Neural cell (in vitro differentiated cells): ENCODE results near the gene FRMD4B. TPM values are rescaled to one million over a fixed set of nuclear protein-coding genes. Genes with fewer than 3 reads are reported as not detected.
"Not testable (repeated sequence)": the region's sequence is repeated elsewhere in the genome, so short reads cannot be mapped to it uniquely, and the experiment has no call there.

Experiments used
- H2AFZ ChIP-seq: fragments of 200-600, 300-800 bp; sonication (generic), shearing (Covaris generic); 2 replicates; pipeline ENCODE4 v1.6.0; 2014; ENCODE audit warnings: low read depth, mild to moderate bottlenecking, antibody characterized with exemption, low read length, moderate library complexity
- H3F3A ChIP-seq: fragments of 200-600 bp; shearing (Covaris generic); 2 replicates; pipeline ENCODE4 v1.6.1; 2016; ENCODE audit warnings: mild to moderate bottlenecking, moderate library complexity, mixed read lengths, antibody characterized with exemption, low read length; ENCODE audit not compliant: insufficient read depth, poor library complexity, severe bottlenecking
- H3K27ac ChIP-seq: fragments of 200-600, 300-800 bp; sonication (generic), shearing (Covaris generic); 2 replicates; pipeline ENCODE4 v1.5.1; 2014; ENCODE audit warnings: mild to moderate bottlenecking, low read length, moderate library complexity
- H3K27me3 ChIP-seq: fragments of 300-800, 200-600 bp; sonication (generic), shearing (Covaris generic); 2 replicates; pipeline ENCODE4 v1.6.0; 2014; ENCODE audit warnings: mild to moderate bottlenecking, low read depth, low read length, moderate library complexity; ENCODE audit not compliant: insufficient read depth
- H3K36me3 ChIP-seq: fragments of 300-800, 200-600 bp; sonication (generic), shearing (Covaris generic); 2 replicates; pipeline ENCODE4 v1.5.1; 2014; ENCODE audit warnings: mild to moderate bottlenecking, antibody characterized with exemption, low read length, moderate library complexity; ENCODE audit not compliant: insufficient read depth
- H3K4me2 ChIP-seq: fragments of 300-800, 200-600 bp; sonication (generic), shearing (Covaris generic); 2 replicates; pipeline ENCODE4 v1.6.0; 2014; ENCODE audit warnings: mild to moderate bottlenecking, low read length
- H3K4me3 ChIP-seq: fragments of 300-800, 200-600 bp; sonication (generic), shearing (Covaris generic); 2 replicates; pipeline ENCODE4 v1.5.1; 2014; ENCODE audit warnings: mild to moderate bottlenecking, low read length, moderate library complexity
- H3K79me2 ChIP-seq: fragments of 200-600 bp; shearing (Covaris generic); replicated peaks from 2 replicates; pipeline ENCODE4 v1.6.0; 2014; ENCODE audit warnings: mild to moderate bottlenecking, low read length, moderate library complexity; ENCODE audit not compliant: insufficient read depth
- H3K9ac ChIP-seq: fragments of 300-800, 200-600 bp; sonication (generic), shearing (Covaris generic); 2 replicates; pipeline ENCODE4 v1.6.1; 2016; ENCODE audit warnings: mild to moderate bottlenecking, low read length, mixed read lengths
- H3K9me2 ChIP-seq: fragments of 200-600 bp; shearing (Covaris generic); 2 replicates; pipeline ENCODE4 v1.6.1; 2016; ENCODE audit warnings: mild to moderate bottlenecking, low read length, mixed read lengths; ENCODE audit not compliant: insufficient read depth
- H3K9me3 ChIP-seq: fragments of 200-600, 300-800 bp; sonication (generic), shearing (Covaris generic); 2 replicates; pipeline ENCODE4 v1.6.1; 2016; ENCODE audit warnings: mild to moderate bottlenecking, mixed run types, low read length, moderate library complexity, mixed read lengths
- H4K20me1 ChIP-seq: fragments of 200-600 bp; shearing (Covaris generic); 2 replicates; pipeline ENCODE4 v1.6.1; 2016; ENCODE audit warnings: mild to moderate bottlenecking, mixed run types; ENCODE audit not compliant: insufficient read depth
- CTCF ChIP-seq: fragments of 450-650 bp; IDR thresholded peaks from 2 replicates; pipeline ENCODE4 v1.5.1; 2014; ENCODE audit warnings: antibody characterized with exemption, mild to moderate bottlenecking, moderate library complexity; ENCODE audit not compliant: poor library complexity, severe bottlenecking
- EP300 ChIP-seq: fragments of 450-650 bp; conservative IDR thresholded peaks from 2 replicates; pipeline ENCODE4 v1.6.1; 2014; ENCODE audit warnings: antibody characterized with exemption, mild to moderate bottlenecking, moderate library complexity; ENCODE audit not compliant: poor library complexity, severe bottlenecking
- EZH2 ChIP-seq: fragments of 200-600, 300-800 bp; shearing (Covaris generic), sonication (generic); IDR thresholded peaks from 2 replicates; pipeline ENCODE4 v1.6.1; 2014; ENCODE audit warnings: antibody characterized with exemption, low read length, borderline replicate concordance, mild to moderate bottlenecking; ENCODE audit not compliant: insufficient read depth, poor library complexity, severe bottlenecking
- MXI1 ChIP-seq: fragments of 450-650 bp; conservative IDR thresholded peaks from 2 replicates; pipeline ENCODE4 v1.6.1; 2014; ENCODE audit warnings: antibody characterized with exemption, mild to moderate bottlenecking; ENCODE audit not compliant: poor library complexity, severe bottlenecking
- POLR2AphosphoS5 ChIP-seq: IDR thresholded peaks from 2 replicates; pipeline ENCODE4 v1.6.1; 2012
- RAD21 ChIP-seq: fragments of 450-650 bp; conservative IDR thresholded peaks from 2 replicates; pipeline ENCODE4 v1.6.1; 2014; ENCODE audit warnings: antibody characterized with exemption, mild to moderate bottlenecking, moderate library complexity
- REST ChIP-seq: IDR thresholded peaks from 2 replicates; pipeline ENCODE4 v1.6.1; 2012; ENCODE audit warnings: borderline replicate concordance
- SMC3 ChIP-seq: fragments of 450-650 bp; conservative IDR thresholded peaks from 2 replicates; pipeline ENCODE4 v1.6.1; 2014; ENCODE audit warnings: antibody characterized with exemption, mild to moderate bottlenecking, moderate library complexity; ENCODE audit not compliant: poor library complexity
- TAF1 ChIP-seq: IDR thresholded peaks from 2 replicates; pipeline ENCODE4 v1.6.1; 2012; ENCODE audit warnings: low read depth
- polyA plus RNA-seq: library from polyadenylated mRNA; depleted of rRNA; stranded (reverse); fragments of >200 nt; gene quantifications from 2 replicates; pipeline ENCODE4 v1.2.3, GENCODE V29; 2014

FRMD4B gene
- polyA plus RNA-seq, 1 donor from 2014 or later: 6.2 TPM

GRCh38 chr3:69283496-69283895, 102.4 kb downstream of the FRMD4B start:
- Histone ChIP-seq H3K36me3 (no peaks in the 10 kb centered on the region), H2AFZ (no peak overlapping the region), H3K27me3 (no peaks in the 10 kb centered on the region), H3F3A (no peaks in the 10 kb centered on the region), H3K4me3 (no peak overlapping the region), H3K9ac (no peak overlapping the region), H3K79me2 (no peaks in the 10 kb centered on the region), H4K20me1 (no peaks in the 10 kb centered on the region), H3K27ac (no peak overlapping the region), H3K9me2 (no peaks in the 10 kb centered on the region), H3K4me2 (no peak overlapping the region), H3K9me3 (no peaks in the 10 kb centered on the region)
- TF ChIP-seq SMC3 (no peak), TAF1 (no peak), MXI1 (no peak), EP300 (no peak), REST (no peak), EZH2 (no peak), RAD21 (no peak), POLR2AphosphoS5 (no peak), CTCF (no peak)

- no peaks in the 10 kb centered on the region for H4K20me1 ChIP-seq
- no peak overlapping the region for H2AFZ ChIP-seq
- no peak overlapping the region for H3K4me2 ChIP-seq
- no peaks in the 10 kb centered on the region for H3K79me2 ChIP-seq
- no peaks in the 10 kb centered on the region for H3K27me3 ChIP-seq
- TF ChIP-seq POLR2AphosphoS5: no peak
- TF ChIP-seq TAF1: no peak
- TF ChIP-seq EP300: no peak
- TF ChIP-seq REST: no peak
- no peak for TF ChIP-seq CTCF
- TF ChIP-seq MXI1: no peak
- TF ChIP-seq RAD21: no peak
- TF ChIP-seq SMC3: no peak
- TF ChIP-seq EZH2: no peak
- no peak overlapping the region for H3K4me3 ChIP-seq
- no peaks in the 10 kb centered on the region for H3F3A ChIP-seq
- no peaks in the 10 kb centered on the region for H3K36me3 ChIP-seq
- H3K9ac ChIP-seq: no peak overlapping the region
- H3K9me2 ChIP-seq: no peaks in the 10 kb centered on the region
- no peaks in the 10 kb centered on the region for H3K9me3 ChIP-seq
- no peak overlapping the region for H3K27ac ChIP-seq
Observed at GRCh38 chr3:69282181-69282580, 103.7 kb downstream of the FRMD4B start.

GRCh38 chr3:69277403-69277802, 108.5 kb downstream of the FRMD4B start:
- H3K36me3 ChIP-seq, H2AFZ ChIP-seq, H3K27me3 ChIP-seq, H3K9me2 ChIP-seq, H3K79me2 ChIP-seq, H3K27ac ChIP-seq, H3K9ac ChIP-seq, H3F3A ChIP-seq, H4K20me1 ChIP-seq, H3K9me3 ChIP-seq, H3K4me3 ChIP-seq, H3K4me2 ChIP-seq: not testable (repeated sequence)
